ENCODE measurements around the gene ZNF280D. TPM values are rescaled to one million over a fixed set of nuclear protein-coding genes. Genes with fewer than 3 reads are reported as not detected.

ZNF280D gene
- total RNA-seq, 1 experiment from 2014 or later: 34.0 TPM

Other genes with a start within 250 kb of the ZNF280D start
- 47.0 and 69.5 TPM in 2 replicates for gene TCF12, start 185.1 kb upstream of the ZNF280D start, total RNA-seq (2014; rRNA removed; shearing (Covaris generic))